Activated gamma-delta T cell (primary cell): ENCODE results near the gene KRABD2.
A peak's percentile ranks its signal among the peaks of the same experiment; 100 is the strongest.
"Not testable (repeated sequence)": the region's sequence is repeated elsewhere in the genome, so short reads cannot be mapped to it uniquely, and the experiment has no call there.

Experiments used
- DNase-seq: peaks from one replicate; lab custom pipeline; 2025; lab: John Stamatoyannopoulos, UW

The KRABD2 gene

DNA sequence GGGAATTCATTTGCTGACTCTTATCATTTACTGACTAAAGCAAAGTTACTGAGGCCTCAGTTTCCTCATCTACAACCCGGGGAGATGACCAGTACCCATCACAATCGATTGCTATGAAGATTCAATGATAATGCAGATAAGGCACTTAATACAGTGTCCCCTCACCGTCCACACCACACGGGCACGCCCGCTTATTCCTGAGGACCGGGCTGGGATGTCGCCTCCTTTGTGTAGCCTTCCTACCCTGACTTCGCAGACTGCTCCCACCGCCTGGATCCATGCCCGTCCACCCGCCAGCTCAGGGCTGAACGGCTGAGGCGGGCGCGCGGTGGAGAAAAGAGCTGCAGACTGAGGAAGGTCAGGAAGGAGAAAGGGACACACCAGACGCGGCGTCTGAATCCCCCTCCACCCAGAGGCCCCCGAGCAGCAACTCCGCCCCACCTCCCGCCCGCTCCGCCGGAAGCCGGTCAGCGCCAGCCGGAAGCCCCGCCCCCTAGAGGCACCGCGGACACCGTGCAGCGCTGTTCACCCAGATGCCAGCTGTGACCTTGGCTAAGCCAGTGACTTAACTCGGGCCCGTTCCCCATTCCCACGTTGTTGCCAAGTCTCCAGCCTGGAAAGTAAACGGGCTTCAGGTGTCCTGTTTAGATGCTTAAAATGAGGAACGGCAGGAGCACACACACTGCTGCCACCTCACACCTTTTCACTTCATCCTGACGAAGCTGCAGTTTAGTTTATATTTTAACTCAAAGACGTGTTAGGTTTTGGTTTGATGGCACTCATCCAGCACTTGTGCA lies at the start of gene KRABD2:
Gene KRABD2 (minus strand): TSS at position 434 of the 797 bp plus-strand sequence.
- peak; percentile 82 for DNase-seq

DNA sequence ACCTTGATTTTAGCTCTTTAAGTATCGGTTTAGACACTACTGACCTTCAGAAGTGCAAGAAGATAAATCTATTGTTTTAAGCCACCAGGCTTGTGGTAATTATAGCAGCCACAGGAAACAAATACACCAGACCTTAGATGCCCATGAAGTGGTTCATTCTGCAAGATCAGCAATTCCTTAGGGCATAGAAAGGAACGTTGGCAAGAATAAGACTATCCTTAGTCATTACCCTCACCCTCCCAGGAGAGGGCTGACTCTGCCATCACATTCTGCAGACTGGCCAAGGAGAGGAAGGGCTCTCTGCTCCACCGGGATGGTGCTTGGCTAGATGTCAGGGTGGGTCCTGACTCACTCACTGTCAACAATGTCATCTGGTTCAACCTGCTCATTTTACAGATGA lies 45.1 kb upstream of the KRABD2 start:
- no peak for DNase-seq

DNA sequence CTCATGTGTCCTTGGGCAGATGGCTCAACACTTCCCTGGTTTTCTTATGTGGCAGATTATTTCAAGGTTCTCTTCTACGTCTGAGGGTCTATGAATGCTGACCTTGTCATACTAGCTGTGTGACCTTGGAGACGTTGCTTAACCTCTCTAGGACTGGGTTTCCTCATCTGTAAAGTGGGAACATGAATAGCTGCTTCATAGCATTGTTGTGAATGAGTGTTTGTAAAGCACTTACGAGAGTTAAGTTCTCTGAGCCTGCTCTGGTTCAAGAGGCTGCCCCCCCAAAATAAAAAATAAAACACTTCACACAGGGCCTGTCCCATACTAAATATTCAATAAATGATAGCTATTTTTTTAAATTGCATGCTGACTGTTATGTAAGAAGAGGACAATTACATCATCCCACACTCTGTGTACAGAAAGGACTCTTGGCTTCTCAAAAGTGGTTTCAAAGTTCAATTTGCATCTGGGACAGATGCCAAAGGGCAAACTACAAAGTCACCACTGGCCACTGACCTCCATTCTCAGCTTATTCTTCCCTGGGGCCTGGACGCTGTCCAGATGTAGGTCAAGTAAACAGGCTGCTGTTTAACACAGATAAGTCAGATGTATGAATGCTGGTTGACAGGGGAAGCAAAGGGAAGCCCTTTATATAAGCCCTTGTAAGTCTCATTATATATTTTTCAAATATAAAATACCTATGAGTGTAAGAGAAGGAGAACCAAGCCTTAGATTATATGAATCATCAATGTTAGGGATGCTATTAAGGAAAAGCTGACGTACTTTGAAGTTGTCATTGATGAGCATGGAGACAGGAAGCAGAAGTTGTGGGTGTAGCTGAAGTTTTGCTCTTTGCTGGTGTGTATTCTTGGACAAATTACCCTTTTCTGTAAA lies 43.8 kb upstream of the KRABD2 start:
- no peak for DNase-seq

DNA sequence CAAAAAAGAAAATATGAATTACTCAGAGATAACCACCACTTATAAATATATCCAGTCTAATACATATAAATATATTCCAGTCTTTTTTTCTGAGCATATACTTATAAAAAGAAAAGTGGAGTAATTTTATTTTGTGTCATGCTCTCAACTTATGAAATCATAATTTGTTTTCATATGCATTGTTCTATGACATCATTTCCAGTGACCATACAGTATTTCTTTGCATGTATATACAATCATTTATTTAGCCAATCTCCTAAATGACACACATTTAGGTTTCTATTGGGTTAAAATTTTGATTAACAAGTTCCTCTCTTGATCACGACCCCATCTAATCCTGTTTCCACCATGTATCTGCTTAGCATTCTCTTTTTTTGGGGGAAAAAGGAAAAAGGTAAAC lies 42.8 kb upstream of the KRABD2 start:
- DNase-seq = no peak

DNA sequence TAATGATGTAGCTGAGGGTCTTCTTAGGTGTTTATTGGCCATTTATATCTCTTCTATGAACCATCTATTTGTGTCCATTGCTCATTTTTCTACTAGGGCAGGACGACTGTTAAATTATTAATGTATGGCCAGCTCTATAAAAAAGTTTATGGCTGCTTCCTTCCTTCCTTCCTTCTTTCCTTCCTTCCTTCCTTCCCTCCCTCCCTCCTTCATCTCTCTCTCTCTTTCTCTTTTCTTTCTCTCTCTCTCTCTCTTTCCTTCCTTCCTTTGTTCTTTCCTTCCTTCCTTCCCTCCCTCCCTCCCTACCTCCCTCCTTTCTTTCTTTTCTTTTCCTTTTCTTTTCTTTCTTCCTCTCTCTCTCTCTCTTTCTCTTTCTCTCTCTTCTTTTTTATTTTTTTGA lies 42.0 kb upstream of the KRABD2 start:
- no peak for DNase-seq

DNA sequence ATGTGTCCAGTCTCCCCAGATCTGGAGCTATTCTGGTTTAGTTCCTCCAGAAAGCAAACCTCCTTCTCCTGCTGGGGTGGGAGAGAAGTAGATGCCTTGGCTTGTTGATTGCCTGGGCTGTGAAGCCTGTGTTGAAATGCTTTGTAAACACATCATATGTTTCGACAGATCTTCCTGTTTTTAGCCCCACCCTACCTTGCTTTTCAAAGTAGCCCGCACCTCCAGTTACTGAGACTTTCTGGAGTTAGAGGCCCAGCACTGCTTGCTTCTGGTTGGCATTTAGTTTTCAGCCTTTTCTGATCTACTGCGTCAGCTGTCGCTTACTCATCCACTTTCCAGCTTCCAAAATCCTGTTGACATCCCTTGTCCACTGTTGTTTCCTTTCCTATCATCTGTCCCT lies 41.3 kb upstream of the KRABD2 start:
- no peak for DNase-seq

DNA sequence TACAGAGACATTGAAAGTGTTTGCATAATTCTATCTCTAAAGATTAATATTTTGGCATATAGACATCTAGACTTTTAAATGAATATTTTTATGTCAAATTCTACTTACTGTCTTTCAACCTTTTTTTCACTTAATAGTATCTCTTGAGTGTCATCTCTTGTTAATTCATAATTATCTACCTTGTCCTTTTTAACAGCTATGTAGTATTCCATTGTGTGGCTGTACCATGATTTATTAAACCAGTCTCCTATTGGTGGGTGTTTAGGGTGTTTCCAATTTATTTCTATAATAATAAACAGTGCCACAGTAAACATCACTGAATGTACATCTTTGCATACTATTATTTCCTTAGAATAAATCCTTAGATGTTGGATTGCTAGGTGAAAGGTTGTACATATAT lies 37.4 kb upstream of the KRABD2 start:
- no peak for DNase-seq

DNA sequence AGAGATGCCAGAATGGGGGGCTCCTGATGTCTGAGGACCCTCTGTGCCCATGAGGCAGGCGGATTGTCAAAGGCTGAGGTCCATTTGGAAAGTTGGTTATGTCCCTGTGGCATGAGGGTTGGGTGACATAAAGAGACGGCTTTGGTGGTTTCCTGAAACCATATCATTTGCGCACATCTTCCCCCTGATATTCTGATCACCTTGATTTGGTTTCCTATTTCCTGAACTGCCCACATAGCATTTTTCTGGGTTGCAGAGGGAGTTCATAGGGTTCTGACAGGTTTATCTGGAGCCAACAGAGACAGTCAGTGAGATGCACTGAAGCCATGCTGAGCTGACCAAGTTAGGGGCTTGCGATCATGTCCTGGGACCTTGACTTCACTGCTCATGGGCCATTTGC lies 36.8 kb upstream of the KRABD2 start:
- no peak for DNase-seq

DNA sequence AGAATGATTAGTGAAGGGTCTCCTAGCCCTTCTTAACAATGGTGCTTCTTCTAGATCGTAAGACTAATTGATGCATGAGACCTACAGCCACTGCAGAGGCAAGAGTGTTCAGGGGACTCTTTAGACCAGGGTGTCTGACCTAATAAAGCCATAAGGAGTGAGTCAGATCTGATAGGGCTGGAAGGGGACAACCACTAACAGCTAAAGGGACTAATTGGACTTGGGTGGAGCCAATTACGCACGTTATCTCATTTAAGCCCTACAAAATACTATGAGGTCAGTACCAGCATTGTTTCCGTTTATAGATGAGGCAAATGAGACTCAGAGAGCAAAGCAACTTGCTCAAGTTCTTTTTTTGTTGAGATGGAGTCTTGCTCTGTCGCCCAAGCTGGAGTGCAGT lies 35.6 kb upstream of the KRABD2 start:
- DNase-seq = no peak

DNA sequence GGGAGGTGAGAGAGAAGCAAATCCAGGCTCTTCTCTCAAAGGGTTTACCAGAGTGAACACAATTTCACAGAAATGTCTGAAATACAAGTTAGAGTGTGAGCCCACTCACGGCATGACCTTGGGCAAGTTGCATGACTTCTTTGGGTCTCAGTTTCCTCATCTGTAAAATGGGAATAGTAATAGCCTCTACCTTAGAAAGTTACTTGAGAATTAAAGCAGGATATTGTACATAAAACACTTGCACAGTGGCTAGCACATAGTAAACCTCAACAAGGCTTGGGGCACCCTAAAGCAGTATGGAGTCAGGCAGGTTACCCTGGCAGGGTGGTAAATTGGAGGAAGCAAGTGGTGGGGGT lies 34.4 kb upstream of the KRABD2 start:
- DNase-seq = no peak

DNA sequence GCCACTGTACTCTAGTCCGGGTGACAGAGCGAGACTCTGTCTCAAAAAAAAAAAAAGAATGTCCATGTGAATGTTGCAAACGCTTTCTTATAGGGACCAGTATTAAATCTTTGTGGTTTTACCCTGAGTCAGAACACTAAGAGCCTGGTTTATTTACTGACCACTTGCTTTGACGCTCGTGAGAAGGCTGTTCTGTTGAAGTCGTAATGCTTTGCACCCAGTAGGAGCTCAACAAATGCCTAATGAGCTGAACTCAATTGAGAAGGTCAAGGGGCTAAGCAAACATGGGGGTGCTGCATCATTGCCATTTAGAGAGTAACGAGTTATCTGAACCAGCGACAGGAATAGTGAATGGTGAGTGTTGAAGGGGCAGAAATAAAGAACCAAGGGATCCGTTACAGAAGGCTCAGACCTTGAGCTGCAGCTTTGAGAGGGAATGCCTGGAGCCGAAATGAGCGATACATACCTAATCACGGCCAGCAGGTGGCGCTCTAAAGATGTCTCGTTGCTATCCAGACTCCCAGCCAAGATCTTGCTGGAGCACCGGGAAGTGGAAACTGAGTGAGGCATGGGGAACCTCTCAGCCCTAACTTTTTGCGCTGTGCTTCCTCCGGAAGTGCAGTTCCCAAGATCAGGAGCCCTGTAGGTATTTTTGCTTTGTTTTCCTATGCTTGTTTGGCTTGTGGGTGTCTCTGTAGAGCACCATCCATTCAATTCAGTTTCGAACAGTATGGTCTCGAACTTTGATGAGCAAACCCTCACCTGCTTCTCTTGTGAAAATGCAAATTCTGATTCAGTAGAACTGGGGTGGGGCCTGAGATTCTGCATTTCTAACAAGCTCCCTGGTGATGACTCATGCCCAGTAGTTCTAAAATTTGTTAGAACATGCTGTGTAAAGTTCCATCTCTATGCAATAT lies 33.7 kb upstream of the KRABD2 start:
- no peak for DNase-seq

DNA sequence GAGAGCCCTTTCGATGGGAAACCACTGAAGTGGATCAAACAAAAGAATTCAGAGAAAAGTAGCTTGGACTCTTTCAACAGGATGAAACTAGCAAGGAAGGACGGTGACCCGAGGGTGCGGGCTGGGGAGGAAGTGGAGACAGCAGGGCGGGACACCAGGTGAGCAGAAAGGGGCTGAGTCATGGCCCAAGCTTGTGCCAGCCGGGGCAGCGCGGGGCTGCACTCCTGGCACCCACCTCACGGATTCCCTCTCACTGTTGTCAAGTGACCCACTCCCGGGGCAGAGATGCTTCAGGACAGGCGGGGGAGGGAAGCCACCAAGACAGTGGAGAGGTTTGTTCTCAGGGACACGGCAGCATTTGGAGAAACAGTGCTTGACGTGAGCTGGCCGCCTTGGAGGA lies 31.9 kb upstream of the KRABD2 start:
- no peak for DNase-seq

DNA sequence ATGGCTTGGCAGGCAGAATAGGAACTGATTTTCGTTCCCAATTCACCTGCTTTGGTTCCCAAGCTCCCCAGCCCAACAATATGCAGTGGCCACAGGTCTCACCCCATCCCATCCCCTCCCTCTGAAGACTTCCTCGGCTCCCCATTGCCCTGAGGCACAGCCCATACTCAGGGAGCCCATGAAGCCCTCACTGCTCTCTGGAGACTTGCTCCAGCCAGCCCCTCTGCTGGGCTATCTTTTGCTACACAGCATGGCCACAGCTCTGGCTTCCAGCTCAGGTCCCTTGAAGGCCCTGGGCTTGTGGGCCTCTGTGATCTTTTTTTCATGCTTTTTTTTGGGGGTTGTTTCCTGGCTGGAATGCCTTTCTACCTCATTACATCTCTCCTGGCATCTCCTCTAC lies 29.7 kb upstream of the KRABD2 start:
- DNase-seq = no peak

DNA sequence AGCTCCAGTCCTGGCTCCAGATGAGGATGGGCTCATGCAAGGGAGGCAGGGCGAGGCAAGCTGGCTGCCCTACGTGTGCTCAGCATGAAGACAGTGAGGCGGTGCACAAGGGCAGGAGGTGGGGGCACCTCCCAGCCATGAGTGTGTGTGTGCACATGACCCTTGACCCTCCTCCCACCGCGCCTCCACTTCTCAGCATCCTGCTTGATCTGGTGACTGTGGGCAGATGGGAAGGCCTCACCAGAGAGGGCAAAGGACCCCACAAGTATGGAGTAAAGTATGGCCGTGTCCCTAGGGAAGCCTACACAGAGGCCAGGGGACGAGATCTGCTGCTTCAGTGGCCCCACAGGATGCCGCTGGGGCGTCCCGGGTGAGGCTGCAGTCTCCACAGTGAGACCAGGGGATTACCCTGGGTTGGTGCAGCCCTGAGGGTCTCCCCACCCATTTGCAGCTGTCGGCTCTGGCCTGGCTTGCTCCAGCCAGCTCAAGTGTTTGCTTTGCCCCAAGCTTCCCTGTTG lies 29.1 kb upstream of the KRABD2 start:
- no peak for DNase-seq

DNA sequence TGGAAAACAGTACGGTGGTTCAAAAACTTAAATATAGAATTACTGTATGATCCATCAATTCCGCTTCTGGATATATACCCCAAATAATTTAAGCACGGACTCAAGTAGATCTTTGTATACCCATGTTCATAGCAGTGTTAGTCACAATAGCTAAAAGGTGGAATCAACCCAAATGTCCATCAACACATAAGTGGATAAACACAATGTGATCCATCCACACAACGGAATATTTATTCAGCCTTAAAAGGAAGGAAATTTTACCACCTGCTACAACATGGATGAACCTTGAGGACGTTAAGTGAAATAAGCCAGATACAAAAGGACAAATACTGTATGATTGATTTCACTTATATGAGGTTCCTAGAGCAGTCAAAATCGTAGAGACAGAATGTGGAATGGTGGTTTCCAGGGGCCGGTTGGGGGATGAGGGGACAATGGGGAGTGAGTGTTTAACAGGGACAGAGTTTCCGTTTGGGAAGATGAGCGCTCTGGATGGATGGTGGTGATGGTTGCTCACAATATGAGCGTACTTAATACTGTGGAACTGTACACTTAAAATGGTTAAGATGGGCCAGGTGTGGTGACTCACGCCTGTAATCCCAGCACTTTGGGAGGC lies 26.5 kb upstream of the KRABD2 start:
- no peak for DNase-seq

DNA sequence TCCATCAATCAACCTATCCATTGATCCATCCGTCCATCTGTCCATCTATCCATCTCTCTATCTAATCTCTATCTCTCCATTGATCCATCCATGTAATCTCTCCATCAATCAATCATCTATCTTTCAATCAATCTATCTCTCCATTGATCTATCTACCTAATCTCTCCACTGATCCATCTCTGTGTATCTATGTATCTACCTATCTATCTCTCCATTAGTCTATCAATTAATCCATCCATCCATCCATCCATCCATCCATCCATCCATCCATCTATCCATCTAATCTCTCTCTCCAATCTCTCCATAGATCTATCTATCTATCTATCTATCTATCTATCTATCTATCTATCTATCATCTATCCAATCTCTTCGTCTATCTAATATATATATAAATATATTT lies 24.6 kb upstream of the KRABD2 start:
- DNase-seq = no peak

DNA sequence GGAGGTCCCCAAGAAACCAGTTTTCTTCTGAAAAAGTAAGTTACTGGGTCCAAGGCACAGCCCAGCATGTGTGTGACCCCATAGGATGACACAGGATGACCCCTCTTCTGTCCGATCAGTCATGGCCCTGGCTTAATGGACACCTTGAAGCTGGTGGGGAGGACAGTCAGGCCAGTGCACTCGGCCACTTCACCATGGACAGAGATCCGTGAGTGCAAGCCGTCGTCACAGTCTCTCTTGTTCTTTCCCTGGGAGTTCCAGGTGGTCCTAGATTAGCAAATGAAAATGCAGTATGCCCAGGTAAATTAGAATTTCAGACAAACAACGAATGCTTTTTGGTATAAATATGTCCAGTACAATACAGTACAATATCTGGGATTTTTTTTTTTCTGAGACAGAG lies 22.5 kb upstream of the KRABD2 start:
- DNase-seq = no peak

DNA sequence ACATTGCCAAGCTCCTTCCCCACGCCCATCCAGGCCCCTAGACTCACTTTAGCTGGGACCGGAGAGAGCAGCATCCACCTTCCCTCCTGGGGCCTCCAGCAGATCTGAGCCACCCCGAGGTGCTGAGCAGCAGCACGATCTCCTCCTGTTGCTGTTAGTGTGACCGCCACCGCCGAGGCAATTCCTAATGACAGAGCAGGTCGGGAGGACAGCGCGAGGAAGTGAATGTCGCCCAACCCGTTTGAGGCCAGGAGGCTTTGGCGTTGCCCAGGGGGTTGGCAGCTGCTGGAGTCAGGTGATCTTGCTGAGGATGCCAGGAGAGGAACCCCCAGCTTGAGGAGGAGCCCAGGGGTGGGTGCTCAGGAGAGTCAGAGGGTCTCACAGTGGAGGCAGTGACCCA lies 21.1 kb upstream of the KRABD2 start, which contains the start of gene RNF222:
Gene RNF222 (minus strand): TSS at position 192 of the 400 bp plus-strand sequence. CDS start 4,366 bp downstream, outside the sequence.
- DNase-seq = no peak

DNA sequence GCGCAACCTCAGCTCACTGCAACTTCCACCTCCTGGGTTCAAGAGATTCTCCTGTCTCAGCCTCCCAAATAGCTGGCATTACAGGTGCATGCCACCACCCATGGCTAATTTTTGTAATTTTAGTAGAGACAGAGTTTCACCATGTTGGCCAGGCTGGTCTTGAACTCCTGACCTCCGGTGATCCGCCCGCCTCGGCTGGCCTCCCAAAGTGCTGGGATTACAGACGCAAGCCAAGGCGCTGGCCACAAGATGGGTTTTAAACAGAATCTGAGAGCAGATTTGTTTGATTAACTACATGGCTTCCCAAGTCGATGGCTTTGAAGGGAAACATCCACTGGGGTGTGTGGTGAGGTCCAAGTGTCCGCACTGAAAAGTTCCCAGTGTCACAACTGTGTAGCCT lies 18.0 kb upstream of the KRABD2 start:
- not testable (repeated sequence) for DNase-seq

DNA sequence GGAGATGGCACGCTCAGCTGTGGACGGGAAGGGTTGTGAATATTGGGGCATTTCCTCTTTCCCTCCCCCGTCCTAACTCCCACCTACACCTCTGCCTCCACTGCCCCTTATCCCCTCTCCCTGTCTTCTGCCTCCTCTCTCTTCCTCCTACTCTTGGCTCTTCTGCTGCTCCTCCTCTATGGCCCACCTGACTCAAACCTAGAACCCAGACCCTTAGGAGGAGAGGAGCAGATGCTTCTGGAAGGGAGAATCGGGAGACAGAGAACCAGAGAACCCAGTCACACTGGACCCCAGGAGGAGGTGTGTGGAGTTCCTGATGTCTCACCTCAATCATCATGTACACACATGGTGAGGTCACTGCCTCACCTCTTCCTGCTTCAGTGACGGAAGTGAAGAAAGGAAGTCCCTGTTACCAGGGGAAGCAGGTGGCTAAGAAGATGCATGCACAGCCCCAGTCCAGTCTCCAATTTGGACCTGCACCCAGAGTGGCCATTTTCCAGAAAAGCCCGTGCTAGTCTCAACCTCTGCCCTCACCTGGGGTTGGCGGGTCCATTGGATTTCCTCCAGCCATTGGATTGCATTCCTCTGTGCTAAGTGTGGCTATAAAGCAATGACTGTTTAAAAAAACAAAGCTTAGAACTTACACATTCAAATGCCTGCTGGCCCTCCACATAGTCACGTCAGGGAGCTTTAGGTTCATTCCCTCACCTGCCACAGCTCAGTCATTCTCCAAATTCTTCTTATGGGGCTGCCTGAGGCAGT lies 17.1 kb upstream of the KRABD2 start:
- DNase-seq = no peak
